ENCODE results near the gene MED29. TPM values are rescaled to one million over a fixed set of nuclear protein-coding genes. Genes with fewer than 3 reads are reported as not detected.

Gene MED29
- total RNA-seq, 1 experiment from 2014 or later = 42.9 TPM

DNA sequence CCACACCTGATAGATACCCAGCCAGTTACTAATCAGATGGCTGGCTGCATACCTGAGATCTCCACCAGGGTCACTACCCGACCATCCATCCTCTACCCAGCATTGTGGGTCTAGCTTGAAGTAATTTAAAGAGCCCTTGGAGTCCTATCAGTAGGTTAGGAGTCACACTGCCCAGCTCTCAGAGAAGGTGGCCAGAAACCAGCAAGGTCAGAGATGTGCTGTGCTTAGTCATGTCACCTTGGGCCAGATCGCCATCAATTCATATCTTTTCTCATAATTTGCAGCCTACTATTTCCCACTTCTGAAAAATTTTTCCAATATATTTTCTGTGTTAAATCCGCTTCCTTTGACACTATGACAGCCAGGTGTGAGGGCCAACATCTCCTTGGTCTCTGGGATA, 35.1 kb upstream of the MED29 start:
- Mint-ChIP-seq H3K27ac (no peak overlapping the region), H3K4me3 (no peak overlapping the region), H3K36me3 (peaks cover 72% of the 10 kb centered on the region), H3K27me3 (ENCODE audit: low read depth) (no peaks in the 10 kb centered on the region), H3K9me3 (no peaks in the 10 kb centered on the region), H3K4me1 (no peaks in the 10 kb centered on the region)
- TF ChIP-seq, protein P1, sequence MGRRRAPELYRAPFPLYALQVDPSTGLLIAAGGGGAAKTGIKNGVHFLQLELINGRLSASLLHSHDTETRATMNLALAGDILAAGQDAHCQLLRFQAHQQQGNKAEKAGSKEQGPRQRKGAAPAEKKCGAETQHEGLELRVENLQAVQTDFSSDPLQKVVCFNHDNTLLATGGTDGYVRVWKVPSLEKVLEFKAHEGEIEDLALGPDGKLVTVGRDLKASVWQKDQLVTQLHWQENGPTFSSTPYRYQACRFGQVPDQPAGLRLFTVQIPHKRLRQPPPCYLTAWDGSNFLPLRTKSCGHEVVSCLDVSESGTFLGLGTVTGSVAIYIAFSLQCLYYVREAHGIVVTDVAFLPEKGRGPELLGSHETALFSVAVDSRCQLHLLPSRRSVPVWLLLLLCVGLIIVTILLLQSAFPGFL (CRISPR knock-in tag; IDR thresholded peaks at IDR 0.05; ENCODE audit: borderline replicate concordance) = no peak
- no peak for TF ChIP-seq ZNF416 (CRISPR knock-in tag; IDR thresholded peaks at IDR 0.05)
- no peak for TF ChIP-seq ATF1 (CRISPR knock-in tag; IDR thresholded peaks at IDR 0.05)
- TF ChIP-seq, protein P2, sequence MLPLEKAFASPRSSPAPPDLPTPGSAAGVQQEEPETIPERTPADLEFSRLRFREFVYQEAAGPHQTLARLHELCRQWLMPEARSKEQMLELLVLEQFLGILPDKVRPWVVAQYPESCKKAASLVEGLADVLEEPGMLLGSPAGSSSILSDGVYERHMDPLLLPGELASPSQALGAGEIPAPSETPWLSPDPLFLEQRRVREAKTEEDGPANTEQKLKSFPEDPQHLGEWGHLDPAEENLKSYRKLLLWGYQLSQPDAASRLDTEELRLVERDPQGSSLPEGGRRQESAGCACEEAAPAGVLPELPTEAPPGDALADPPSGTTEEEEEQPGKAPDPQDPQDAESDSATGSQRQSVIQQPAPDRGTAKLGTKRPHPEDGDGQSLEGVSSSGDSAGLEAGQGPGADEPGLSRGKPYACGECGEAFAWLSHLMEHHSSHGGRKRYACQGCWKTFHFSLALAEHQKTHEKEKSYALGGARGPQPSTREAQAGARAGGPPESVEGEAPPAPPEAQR (CRISPR knock-in tag; IDR thresholded peaks at IDR 0.05) = no peak
- no peak for TF ChIP-seq CBFB (CRISPR knock-in tag; IDR thresholded peaks at IDR 0.05; ENCODE audit: low read depth)
- TF ChIP-seq SMAD3 (CRISPR knock-in tag; IDR thresholded peaks at IDR 0.05; ENCODE audit: borderline replicate concordance) = no peak
- TF ChIP-seq, protein P3, sequence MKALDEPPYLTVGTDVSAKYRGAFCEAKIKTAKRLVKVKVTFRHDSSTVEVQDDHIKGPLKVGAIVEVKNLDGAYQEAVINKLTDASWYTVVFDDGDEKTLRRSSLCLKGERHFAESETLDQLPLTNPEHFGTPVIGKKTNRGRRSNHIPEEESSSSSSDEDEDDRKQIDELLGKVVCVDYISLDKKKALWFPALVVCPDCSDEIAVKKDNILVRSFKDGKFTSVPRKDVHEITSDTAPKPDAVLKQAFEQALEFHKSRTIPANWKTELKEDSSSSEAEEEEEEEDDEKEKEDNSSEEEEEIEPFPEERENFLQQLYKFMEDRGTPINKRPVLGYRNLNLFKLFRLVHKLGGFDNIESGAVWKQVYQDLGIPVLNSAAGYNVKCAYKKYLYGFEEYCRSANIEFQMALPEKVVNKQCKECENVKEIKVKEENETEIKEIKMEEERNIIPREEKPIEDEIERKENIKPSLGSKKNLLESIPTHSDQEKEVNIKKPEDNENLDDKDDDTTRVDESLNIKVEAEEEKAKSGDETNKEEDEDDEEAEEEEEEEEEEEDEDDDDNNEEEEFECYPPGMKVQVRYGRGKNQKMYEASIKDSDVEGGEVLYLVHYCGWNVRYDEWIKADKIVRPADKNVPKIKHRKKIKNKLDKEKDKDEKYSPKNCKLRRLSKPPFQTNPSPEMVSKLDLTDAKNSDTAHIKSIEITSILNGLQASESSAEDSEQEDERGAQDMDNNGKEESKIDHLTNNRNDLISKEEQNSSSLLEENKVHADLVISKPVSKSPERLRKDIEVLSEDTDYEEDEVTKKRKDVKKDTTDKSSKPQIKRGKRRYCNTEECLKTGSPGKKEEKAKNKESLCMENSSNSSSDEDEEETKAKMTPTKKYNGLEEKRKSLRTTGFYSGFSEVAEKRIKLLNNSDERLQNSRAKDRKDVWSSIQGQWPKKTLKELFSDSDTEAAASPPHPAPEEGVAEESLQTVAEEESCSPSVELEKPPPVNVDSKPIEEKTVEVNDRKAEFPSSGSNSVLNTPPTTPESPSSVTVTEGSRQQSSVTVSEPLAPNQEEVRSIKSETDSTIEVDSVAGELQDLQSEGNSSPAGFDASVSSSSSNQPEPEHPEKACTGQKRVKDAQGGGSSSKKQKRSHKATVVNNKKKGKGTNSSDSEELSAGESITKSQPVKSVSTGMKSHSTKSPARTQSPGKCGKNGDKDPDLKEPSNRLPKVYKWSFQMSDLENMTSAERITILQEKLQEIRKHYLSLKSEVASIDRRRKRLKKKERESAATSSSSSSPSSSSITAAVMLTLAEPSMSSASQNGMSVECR (CRISPR knock-in tag; IDR thresholded peaks at IDR 0.05; ENCODE audit: borderline replicate concordance) = no peak
- no peak for TF ChIP-seq TCF7 (CRISPR knock-in tag; IDR thresholded peaks at IDR 0.05; ENCODE audit: low read depth)
- TF ChIP-seq ZNF396 (CRISPR knock-in tag; IDR thresholded peaks at IDR 0.05; ENCODE audit: borderline replicate concordance) = no peak
- TF ChIP-seq ZNF263 (CRISPR knock-in tag; IDR thresholded peaks at IDR 0.05; ENCODE audit: low read depth) = no peak
- no peak for TF ChIP-seq GRHL2 (CRISPR knock-in tag; IDR thresholded peaks at IDR 0.05; ENCODE audit: insufficient replicate concordance, severe bottlenecking)
- TF ChIP-seq FOXP1 (CRISPR knock-in tag; IDR thresholded peaks at IDR 0.05; ENCODE audit: borderline replicate concordance) = no peak
- no peak for TF ChIP-seq ZNF317 (CRISPR knock-in tag; IDR thresholded peaks at IDR 0.05; ENCODE audit: borderline replicate concordance, low read depth)
- TF ChIP-seq, protein P4, sequence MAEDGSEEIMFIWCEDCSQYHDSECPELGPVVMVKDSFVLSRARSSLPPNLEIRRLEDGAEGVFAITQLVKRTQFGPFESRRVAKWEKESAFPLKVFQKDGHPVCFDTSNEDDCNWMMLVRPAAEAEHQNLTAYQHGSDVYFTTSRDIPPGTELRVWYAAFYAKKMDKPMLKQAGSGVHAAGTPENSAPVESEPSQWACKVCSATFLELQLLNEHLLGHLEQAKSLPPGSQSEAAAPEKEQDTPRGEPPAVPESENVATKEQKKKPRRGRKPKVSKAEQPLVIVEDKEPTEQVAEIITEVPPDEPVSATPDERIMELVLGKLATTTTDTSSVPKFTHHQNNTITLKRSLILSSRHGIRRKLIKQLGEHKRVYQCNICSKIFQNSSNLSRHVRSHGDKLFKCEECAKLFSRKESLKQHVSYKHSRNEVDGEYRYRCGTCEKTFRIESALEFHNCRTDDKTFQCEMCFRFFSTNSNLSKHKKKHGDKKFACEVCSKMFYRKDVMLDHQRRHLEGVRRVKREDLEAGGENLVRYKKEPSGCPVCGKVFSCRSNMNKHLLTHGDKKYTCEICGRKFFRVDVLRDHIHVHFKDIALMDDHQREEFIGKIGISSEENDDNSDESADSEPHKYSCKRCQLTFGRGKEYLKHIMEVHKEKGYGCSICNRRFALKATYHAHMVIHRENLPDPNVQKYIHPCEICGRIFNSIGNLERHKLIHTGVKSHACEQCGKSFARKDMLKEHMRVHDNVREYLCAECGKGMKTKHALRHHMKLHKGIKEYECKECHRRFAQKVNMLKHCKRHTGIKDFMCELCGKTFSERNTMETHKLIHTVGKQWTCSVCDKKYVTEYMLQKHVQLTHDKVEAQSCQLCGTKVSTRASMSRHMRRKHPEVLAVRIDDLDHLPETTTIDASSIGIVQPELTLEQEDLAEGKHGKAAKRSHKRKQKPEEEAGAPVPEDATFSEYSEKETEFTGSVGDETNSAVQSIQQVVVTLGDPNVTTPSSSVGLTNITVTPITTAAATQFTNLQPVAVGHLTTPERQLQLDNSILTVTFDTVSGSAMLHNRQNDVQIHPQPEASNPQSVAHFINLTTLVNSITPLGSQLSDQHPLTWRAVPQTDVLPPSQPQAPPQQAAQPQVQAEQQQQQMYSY (CRISPR knock-in tag; IDR thresholded peaks at IDR 0.05) = no peak
- TF ChIP-seq, protein P5, sequence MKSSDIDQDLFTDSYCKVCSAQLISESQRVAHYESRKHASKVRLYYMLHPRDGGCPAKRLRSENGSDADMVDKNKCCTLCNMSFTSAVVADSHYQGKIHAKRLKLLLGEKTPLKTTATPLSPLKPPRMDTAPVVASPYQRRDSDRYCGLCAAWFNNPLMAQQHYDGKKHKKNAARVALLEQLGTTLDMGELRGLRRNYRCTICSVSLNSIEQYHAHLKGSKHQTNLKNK (CRISPR knock-in tag; IDR thresholded peaks at IDR 0.05) = no peak
- no peak for TF ChIP-seq PRRX2 (CRISPR knock-in tag; IDR thresholded peaks at IDR 0.05)
- DNase-seq (ENCODE audit: low spot score) (no peak), ATAC-seq (no peak)
- ChIA-PET CTCF (interaction anchor here (0.8 kb wide), 2 partner anchors 28 to 42 kb away, joined by 3 read pairs; no protein-coding TSS in a partner anchor), POLR2A (no interaction called here)

All from WTC11 (cell line).